Cardiac fibroblast (primary cell): Measurements from ENCODE around the gene TNKS1BP1.

Experiments used
- DNase-seq, 2 donors: peaks; one replicate each; pipeline versions ENCODE4 v3.0.0 to v3.0.0-alpha.2; 2010; ENCODE audit warnings: low read depth in 2 of 2
- H3K4me3 ChIP-seq, 2 donors: replicated peaks in 1 of 2; 1 replicate in 1 of 2; 2 replicates in 1 of 2; pipeline ENCODE4 v1.5.1; 2011; ENCODE audit warnings: low read depth in 2 of 2, low read length in 2 of 2, mild to moderate bottlenecking in 2 of 2, moderate library complexity in 1 of 2
- CTCF ChIP-seq: IDR thresholded peaks from one replicate; pipeline ENCODE4 v1.5.1; 2011; ENCODE audit warnings: low read depth, mild to moderate bottlenecking, low read length, inconsistent platforms

TNKS1BP1 gene

DNA sequence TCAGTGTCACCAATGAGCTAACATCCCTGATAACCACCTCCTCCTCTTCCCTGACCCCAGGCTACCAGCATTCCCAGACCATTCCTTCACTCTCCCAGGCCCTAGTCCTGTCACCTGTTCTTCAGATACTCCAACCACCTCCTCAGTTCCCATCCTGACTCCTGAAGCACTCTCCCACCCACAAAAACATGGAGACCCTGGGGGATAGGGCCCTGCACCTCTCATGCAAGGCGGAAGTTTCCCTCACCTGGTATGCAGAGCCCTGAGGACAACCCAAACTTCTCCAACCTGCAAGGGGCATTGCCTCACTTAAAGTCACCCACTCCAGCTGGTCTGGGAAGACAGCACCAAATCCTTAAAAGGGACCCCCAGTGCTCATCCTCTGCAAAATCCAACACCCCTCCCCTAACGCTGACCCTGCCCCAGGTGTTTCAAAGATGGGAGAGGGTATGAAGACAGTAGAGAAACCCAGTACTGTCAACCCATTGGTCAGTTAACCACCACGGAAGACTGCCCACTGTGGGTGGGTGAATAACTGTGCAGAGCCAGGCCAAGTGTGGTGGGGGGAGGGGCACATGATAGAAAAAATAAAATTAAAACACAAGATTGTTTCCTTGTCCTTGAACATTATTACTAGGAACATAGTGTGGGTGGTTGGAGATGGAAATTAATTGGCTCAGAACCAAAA is 1.4 kb downstream of the TNKS1BP1 start:
- peak overlapping the region; percentile 86 to 91 for H3K4me3 ChIP-seq
- DNase-seq, result peak; percentile 47 to 51
- no peak for TF ChIP-seq CTCF

DNA sequence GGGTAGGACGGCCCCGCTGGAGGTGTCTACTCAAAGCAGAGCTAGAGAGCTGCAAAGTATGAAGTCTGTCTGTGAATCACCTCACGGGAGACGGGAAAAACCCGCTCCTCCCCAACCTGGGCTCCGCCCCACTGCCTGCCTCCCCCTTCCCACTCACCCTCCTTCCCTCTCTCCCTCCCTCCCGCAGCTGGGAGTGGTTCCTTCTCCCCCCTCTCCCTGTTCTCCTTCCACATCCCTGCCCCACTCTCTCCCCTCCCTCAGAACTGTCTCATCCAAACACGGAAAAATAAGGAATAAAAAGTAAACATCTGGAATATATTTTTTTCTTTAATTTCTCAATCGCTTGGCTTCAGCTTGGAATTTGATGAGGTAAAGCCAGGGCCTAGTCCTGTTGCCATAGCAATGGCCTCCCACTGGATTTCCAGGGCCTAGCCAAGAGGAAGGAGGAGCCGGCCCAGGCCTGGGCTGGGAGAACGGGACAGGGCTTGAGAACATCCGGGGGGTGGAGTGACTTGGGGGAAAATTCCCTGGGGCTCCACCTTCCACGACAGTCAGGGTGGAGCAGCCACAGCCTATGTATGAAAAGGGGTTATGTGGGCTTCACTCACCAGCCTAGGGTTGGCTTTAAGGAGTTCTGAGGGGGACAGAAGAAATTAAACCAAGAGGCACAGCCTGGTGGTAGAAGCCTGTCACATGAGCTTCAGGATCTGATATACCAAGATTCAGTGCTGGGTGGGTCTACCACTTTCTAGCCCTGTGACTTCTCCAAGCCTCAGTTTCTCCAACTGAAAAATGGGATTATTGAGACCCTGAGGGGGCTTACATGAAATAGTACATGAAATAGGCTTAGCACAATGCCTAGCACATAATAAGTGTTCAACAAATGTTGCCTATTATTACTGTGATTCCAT is 2.2 kb downstream of the TNKS1BP1 start:
- no peak for TF ChIP-seq CTCF
- DNase-seq, result peak; percentile 98 to 99
- peak overlapping the region; percentile 86 to 91 for H3K4me3 ChIP-seq

GRCh38 chr11:57321388-57322255 is 3.1 kb downstream of the TNKS1BP1 start:
- TF ChIP-seq CTCF, result no peak
- peak overlapping the region; percentile 33 to 91 for H3K4me3 ChIP-seq
- DNase-seq, result peak in 1 of 2 donors; percentile 38

- no peak for DNase-seq
Observed at GRCh38 chr11:57320719-57321387, 3.9 kb downstream of the TNKS1BP1 start.

DNA sequence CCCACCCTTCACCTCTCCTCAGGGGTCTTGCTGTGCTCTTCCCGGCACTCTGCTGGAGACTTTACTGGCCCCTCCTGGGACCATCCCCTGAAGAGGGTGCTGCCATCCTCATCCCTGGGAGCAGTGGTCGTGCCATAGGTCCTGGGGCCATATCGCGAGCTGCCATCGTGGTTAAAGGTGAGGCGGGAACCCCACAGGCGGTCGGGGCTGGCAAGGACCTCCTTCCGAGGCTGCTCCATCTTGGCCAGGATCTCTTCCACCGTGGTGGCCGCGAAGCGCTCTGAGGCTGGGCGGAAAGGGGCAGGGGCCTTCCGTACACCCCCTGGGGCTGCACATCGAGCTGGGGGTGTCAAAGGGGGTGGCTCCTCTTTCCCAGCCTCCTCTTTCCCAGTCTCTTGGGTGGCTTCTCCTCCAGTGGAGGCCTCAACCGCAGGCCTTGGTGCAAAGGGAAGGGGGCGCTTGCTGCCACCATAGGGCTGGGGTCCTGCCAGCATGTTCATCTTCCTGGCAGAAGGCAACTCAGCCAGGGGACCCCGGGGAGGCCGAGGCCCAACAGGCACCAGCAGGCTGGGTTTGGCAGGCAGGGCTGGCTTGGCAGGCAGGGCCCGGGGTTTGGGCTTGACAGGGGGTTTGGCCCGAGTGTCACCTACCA is 4.6 kb downstream of the TNKS1BP1 start:
- DNase-seq, result no peak
- no peak for TF ChIP-seq CTCF
- H3K4me3 ChIP-seq, result no peak overlapping the region

More at GRCh38 chr11:57320719-57321387, 3.9 kb downstream of the TNKS1BP1 start:
- peak overlapping the region in 1 of 2 donors; percentile 91 for H3K4me3 ChIP-seq
- TF ChIP-seq CTCF, result no peak
